ENCODE data around the gene SLC23A3.

Gene SLC23A3

DNA sequence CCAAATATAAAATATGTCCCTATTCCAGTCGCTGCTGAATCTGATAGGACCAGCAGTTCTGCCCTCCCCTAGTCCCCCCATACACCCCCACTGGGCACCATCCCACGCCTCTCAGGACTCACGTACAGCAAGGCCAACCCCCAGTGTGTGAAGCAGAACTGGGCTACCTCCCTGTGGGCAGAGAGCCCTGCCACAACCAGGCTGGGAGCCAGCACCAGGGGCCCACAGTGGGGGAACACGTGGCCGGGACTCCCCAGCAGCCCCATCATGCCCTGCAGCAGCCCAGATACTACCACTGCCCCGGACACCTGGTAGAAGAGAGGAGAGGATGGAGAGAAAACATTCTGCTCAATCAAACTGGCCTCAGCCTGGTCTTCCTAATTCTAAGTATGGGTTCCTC lies 1.3 kb downstream of the SLC23A3 start:
- in situ Hi-C loops (cut with MboI; ENCODE audit: low pct_unique_long_range_greater_than_20kb, low sequenced_read_pairs, unreplicated experiment): no loop called here
- DNase-seq (ENCODE audit: low spot score): no peak
- TF ChIP-seq, protein P1, sequence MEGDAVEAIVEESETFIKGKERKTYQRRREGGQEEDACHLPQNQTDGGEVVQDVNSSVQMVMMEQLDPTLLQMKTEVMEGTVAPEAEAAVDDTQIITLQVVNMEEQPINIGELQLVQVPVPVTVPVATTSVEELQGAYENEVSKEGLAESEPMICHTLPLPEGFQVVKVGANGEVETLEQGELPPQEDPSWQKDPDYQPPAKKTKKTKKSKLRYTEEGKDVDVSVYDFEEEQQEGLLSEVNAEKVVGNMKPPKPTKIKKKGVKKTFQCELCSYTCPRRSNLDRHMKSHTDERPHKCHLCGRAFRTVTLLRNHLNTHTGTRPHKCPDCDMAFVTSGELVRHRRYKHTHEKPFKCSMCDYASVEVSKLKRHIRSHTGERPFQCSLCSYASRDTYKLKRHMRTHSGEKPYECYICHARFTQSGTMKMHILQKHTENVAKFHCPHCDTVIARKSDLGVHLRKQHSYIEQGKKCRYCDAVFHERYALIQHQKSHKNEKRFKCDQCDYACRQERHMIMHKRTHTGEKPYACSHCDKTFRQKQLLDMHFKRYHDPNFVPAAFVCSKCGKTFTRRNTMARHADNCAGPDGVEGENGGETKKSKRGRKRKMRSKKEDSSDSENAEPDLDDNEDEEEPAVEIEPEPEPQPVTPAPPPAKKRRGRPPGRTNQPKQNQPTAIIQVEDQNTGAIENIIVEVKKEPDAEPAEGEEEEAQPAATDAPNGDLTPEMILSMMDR (IDR thresholded peaks at IDR 0.05; ENCODE audit: extremely low read depth, insufficient read depth, missing control alignments): no peak

DNA sequence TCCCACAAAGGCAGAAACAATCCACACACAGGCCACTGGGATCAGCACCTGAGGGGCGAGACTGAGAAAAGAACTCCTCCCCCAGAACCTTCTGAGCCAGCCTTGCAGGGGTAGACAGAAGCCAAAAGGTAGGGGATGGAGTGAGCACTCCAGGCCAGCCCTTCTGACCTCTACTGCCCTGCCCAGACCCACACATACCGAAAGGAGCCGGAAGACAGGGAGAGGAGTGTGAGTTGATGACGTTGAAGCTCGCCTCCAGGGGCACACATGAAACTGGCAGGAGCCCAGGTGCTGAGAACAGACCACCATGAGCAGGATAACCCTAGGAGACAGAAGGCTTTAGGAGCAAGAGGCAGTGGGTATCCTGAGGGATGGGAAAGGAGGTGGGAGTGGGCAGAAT lies 1.8 kb downstream of the SLC23A3 start:
- TF ChIP-seq, protein P1 (IDR thresholded peaks at IDR 0.05; ENCODE audit: extremely low read depth, insufficient read depth, missing control alignments): no peak
- in situ Hi-C loops (cut with MboI; ENCODE audit: low pct_unique_long_range_greater_than_20kb, low sequenced_read_pairs, unreplicated experiment): no loop called here
- DNase-seq (ENCODE audit: low spot score): no peak

DNA sequence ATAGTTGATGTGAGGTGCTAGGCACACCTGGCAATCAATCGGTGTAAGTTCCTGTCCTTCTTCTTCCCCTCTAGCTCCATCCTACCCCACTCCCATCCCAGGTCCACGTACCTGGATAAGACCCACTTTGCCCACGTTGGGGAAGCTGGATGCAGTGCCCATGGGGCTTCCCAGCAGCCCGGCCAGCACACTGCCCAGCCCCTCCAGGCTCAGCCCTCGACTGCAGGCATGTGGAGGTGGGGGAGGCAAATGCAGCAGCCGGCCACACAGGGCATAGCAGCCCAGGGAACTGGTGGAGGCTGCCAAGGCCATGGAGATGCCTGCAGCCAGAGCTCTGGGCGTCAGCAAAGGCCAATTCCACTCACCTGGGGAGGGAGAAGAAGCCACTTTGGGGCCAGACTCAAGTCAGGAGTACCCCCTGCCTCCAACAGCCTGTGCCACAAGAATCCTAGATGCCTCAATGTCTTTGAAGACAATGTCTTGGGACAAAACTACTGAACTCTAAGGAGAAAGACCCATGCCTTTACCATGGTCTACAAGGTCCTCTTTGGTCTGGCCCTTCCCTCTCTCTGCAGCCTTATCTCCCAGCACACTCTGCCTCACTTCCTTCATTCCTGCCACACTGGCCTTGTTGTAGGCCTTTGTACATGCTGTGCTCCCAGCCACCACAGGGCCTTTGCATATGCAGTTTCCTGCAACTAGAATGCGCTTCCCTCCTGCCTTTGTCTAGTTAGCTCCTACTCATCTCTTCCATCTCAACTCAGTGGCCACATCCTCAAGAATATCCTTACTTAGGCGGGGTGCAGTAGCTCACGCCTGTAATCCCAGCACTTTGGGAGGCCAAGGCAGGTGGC lies 4.5 kb downstream of the SLC23A3 start:
- in situ Hi-C loops (cut with MboI; ENCODE audit: low pct_unique_long_range_greater_than_20kb, low sequenced_read_pairs, unreplicated experiment): no loop called here
- TF ChIP-seq, protein P1 (IDR thresholded peaks at IDR 0.05; ENCODE audit: extremely low read depth, insufficient read depth, missing control alignments): no peak
- DNase-seq (ENCODE audit: low spot score): no peak

DNA sequence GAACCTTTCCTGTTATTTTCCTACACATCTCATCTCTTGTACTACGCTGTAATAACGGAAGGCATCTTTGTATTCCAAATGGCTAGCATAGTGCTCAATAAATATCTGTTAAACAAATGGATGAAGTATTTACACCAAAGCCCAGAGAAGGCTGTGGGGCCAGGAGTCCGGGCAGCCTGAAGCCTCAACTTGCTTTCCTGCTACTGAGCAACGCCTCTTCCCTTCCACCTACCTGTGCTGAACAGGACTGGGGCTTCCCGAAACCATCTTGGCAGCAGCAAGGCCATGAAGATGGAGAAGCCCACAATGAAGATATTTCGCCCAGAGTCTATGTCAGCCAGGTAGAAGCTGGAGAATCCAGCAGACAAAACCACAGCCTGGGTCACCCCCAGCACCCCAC lies 6.7 kb downstream of the SLC23A3 start:
- no peak for DNase-seq (ENCODE audit: low spot score)
- TF ChIP-seq, protein P1 (IDR thresholded peaks at IDR 0.05; ENCODE audit: extremely low read depth, insufficient read depth, missing control alignments): no peak
- in situ Hi-C loops (cut with MboI; ENCODE audit: low pct_unique_long_range_greater_than_20kb, low sequenced_read_pairs, unreplicated experiment): no loop called here

DNA sequence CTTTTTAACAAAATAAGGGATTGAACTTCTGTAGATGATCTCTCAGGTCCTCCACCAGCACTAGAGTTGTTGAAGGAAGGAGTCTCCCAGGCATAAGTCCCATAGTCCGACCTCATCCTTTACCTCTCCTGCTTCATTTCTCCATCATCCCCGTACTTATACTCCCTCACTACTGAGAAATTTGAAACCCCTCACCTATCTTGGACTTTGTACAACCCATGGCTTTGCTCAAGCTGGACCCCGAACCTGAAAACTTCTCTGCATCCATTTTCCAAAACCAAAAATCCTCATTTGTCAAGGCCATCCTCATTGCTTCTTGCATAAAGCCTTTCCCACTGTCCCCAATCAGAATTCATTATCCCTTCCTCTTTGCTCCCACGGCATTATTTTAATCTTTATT lies 8.7 kb downstream of the SLC23A3 start:
- no peak for DNase-seq (ENCODE audit: low spot score)
- TF ChIP-seq, protein P1 (IDR thresholded peaks at IDR 0.05; ENCODE audit: extremely low read depth, insufficient read depth, missing control alignments): no peak
- in situ Hi-C loops (cut with MboI; ENCODE audit: low pct_unique_long_range_greater_than_20kb, low sequenced_read_pairs, unreplicated experiment): no loop called here

DNA sequence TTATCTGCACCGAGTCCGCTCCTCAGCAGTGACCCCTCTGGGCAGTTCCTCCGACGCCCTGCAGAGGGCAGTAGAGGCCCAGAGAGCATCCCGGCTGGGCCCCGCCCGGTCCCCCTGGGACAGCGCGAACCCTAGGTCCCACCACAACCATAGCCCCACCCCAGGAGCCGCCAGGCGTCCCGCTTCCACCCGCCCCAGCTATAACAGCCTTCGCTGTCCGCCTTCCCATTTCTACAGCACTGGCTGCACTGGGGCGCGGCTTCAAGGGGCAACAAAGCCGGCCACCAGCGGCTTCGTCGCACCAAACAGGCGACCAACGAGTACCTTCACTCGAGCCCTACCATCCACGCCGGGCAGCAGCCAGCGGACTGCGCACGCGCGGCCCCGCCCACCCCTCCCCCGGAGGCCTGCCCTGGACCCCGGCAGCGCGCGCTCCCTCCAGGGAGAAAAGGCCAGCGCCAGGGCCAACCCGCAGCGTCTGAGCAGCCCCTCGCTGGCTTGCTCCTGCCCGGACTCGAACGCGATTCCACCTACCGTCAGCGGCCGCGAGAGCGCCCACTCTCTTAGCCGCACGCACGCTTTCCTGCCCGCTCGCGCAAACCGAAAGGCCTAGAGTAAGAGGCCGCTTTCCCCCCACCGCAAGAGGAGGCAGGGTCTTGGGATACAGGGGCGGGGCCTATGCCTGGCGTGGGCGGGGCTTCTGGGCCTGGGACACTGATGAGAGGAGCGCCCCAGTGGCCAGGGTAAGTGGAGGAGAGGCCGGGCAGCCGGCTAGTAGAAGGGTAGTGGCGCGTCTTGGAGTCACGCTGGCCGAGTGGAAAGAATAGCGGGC lies 9.4 kb downstream of the SLC23A3 start, which contains the start of gene NHEJ1:
NHEJ1 (minus strand) TSS at position 630 of the 832 bp plus-strand sequence. CDS start 2,453 bp downstream, outside the sequence.
- TF ChIP-seq, protein P1 (IDR thresholded peaks at IDR 0.05; ENCODE audit: extremely low read depth, insufficient read depth, missing control alignments): peak; percentile 96
- DNase-seq (ENCODE audit: low spot score): peak; percentile 96
- in situ Hi-C loops (cut with MboI; ENCODE audit: low pct_unique_long_range_greater_than_20kb, low sequenced_read_pairs, unreplicated experiment): no loop called here

Data from GM13977 (cell line).